ENCODE data around the gene FAM110C. TPM values are rescaled to one million over a fixed set of nuclear protein-coding genes. Genes with fewer than 3 reads are reported as not detected.

FAM110C gene
- total and polyA plus RNA-seq, 2 of the 8 experiments (the other 6 are each of a cell fraction or from before 2014, with no cell fraction given), result 4.8 to 13.2 TPM

- H3K9ac ChIP-seq (replicated peaks in 1 of 4; ENCODE audit: extremely low read depth in 1 of 4, low read depth in 3 of 4, low read length in 3 of 4), result no peak overlapping the region
- H3K4me2 ChIP-seq (ENCODE audit: insufficient read depth in 1 of 2, low read depth in 2 of 2, low read length in 2 of 2), result no peak overlapping the region; a peak in 1 of 4 replicates
- no peak overlapping the region for H3K23ac ChIP-seq (ENCODE audit: insufficient read length)
- no peak for FAIRE-seq
- H3K36me3 ChIP-seq (ENCODE audit: control insufficient read depth in 2 of 4, insufficient read depth in 4 of 4, low read length in 3 of 4), result peaks cover 2 to 17% (median 7%) of the 10 kb centered on the region in 4 experiments; a peak in 7 of 8 replicates
- H3K4me1 ChIP-seq (replicated peaks in 1 of 4; ENCODE audit: control insufficient read depth in 3 of 4, insufficient read depth in 4 of 4, low read length in 3 of 4), result peaks cover 0 to 4% (median 1%) of the 10 kb centered on the region in 4 experiments; a peak in 2 of 7 replicates
- CTCF ChIA-PET (ENCODE audit: partially characterized antibody), result interaction anchor here (0.8 kb wide), 1 partner anchor 19 kb away, joined by 3 read pairs; no protein-coding TSS in a partner anchor
- peaks cover 0 to 12% of the 10 kb centered on the region in 2 experiments; a peak in 2 of 4 replicates for H3K79me2 ChIP-seq (ENCODE audit: control insufficient read depth in 1 of 2, insufficient read depth in 2 of 2, low read length in 2 of 2)
- no peaks in the 10 kb centered on the region for H3K23me2 ChIP-seq (ENCODE audit: low read depth, low read length)
- H3K9me3 ChIP-seq (ENCODE audit: insufficient read depth in 2 of 2, low read depth in 1 of 2, low read length in 1 of 2), result no peaks in the 10 kb centered on the region
- no peak overlapping the region for H3K4me3 ChIP-seq (ENCODE audit: extremely low read depth in 1 of 4, insufficient read depth in 2 of 4, low read depth in 3 of 4, low read length in 4 of 4)
- H2BK5ac ChIP-seq (ENCODE audit: low read depth, low read length), result no peak overlapping the region
- WGBS, 2 experiments (ENCODE audit: extremely low coverage in 1 of 2, insufficient coverage in 1 of 2, insufficient read length in 1 of 2, insufficient replicate concordance in 2 of 2, low coverage in 1 of 2, low lambda C conversion rate in 2 of 2, missing lambda C conversion rate in 1 of 2), result 91% methylated on average over 4 of the region's 6 CpGs; no CpG with 5 or more reads in 1 of the 2 experiments
- no peaks in the 10 kb centered on the region for H4K20me1 ChIP-seq (replicated peaks in 1 of 2; ENCODE audit: control insufficient read depth in 1 of 2, insufficient read depth in 2 of 2, low read length in 2 of 2)
- no peak overlapping the region for H2AK5ac ChIP-seq (ENCODE audit: low read depth, low read length)
- H3K27me3 ChIP-seq (replicated peaks in 1 of 4; ENCODE audit: control insufficient read depth in 3 of 4, extremely low read depth in 1 of 4, insufficient read depth in 3 of 4, low read length in 3 of 4), result no peaks in the 10 kb centered on the region
- no peak overlapping the region for H3K27ac ChIP-seq (ENCODE audit: low read depth, low read length)
- no peak overlapping the region for H4K5ac ChIP-seq (ENCODE audit: insufficient read length, low read depth, low read length)
- no peak overlapping the region for H4K8ac ChIP-seq (ENCODE audit: extremely low read depth, insufficient read depth, low read length)
- H3K14ac ChIP-seq (ENCODE audit: insufficient read length), result no peak overlapping the region
- H2BK20ac ChIP-seq (ENCODE audit: low read length), result no peak overlapping the region
- H4K91ac ChIP-seq (replicated peaks; ENCODE audit: insufficient read length, low read length), result no peak overlapping the region
- no peak overlapping the region for H2BK15ac ChIP-seq (ENCODE audit: low read length)
- no peak overlapping the region for H3K56ac ChIP-seq (replicated peaks; ENCODE audit: insufficient read length, low read depth, low read length)
- DNase-seq (ENCODE audit: low read depth in 1 of 2, low spot score in 2 of 2), result peak in 1 of 2 experiments; percentile 25
- H2AFZ ChIP-seq (ENCODE audit: low read length), result no peak overlapping the region
- no peak overlapping the region for H3K4ac ChIP-seq (replicated peaks; ENCODE audit: insufficient read length, low read depth, low read length)
- POLR2A ChIA-PET (ENCODE audit: partially characterized antibody), result no interaction called here
- H2BK120ac ChIP-seq (replicated peaks; ENCODE audit: low read depth, low read length), result no peak overlapping the region
- no peak overlapping the region for H3K18ac ChIP-seq (ENCODE audit: extremely low read depth, low read length)
- peaks cover under 1% of the 10 kb centered on the region; the same call in 1 of the 2 replicates for H3K79me1 ChIP-seq (ENCODE audit: low read depth, low read length)
- H2BK12ac ChIP-seq (ENCODE audit: low read depth, low read length), result no peak overlapping the region
- TF ChIP-seq TBP (IDR thresholded peaks at IDR 0.05; ENCODE audit: low read depth, low read length), result no peak
- TF ChIP-seq SP2 (IDR thresholded peaks at IDR 0.05; ENCODE audit: low read length), result no peak
- no peak for TF ChIP-seq RNF2 (IDR thresholded peaks at IDR 0.05; ENCODE audit: borderline replicate concordance, low read depth, low read length, missing control alignments, poor library complexity, severe bottlenecking)
- no peak for TF ChIP-seq EP300 (IDR thresholded peaks at IDR 0.05; ENCODE audit: borderline replicate concordance in 1 of 2, low read depth in 2 of 2, low read length in 2 of 2)
- TF ChIP-seq CHD1 (IDR thresholded peaks at IDR 0.05; ENCODE audit: low read depth, low read length), result no peak
- no peak for TF ChIP-seq RFX5 (IDR thresholded peaks at IDR 0.05; ENCODE audit: borderline replicate concordance, low read depth, low read length)
- TF ChIP-seq PHF8 (conservative IDR thresholded peaks at IDR 0.05; ENCODE audit: low read depth, low read length), result no peak
- TF ChIP-seq GTF2F1 (IDR thresholded peaks at IDR 0.05; ENCODE audit: borderline replicate concordance, low read depth, low read length), result no peak
- TF ChIP-seq EGR1 (IDR thresholded peaks at IDR 0.05; ENCODE audit: borderline replicate concordance, low read depth, low read length), result no peak
- no peak for TF ChIP-seq BCL11A (IDR thresholded peaks at IDR 0.05; ENCODE audit: low read depth in 2 of 2, low read length in 2 of 2)
- TF ChIP-seq JUN (IDR thresholded peaks at IDR 0.05; ENCODE audit: low read depth, low read length), result no peak
- TF ChIP-seq RBBP5 (IDR thresholded peaks at IDR 0.05; ENCODE audit: borderline replicate concordance, low read depth, low read length), result no peak
- no peak for TF ChIP-seq NANOG (IDR thresholded peaks at IDR 0.05; ENCODE audit: insufficient read depth, low read depth, low read length, poor library complexity, severe bottlenecking)
- TF ChIP-seq POU5F1 (IDR thresholded peaks at IDR 0.05; ENCODE audit: low read depth, low read length), result no peak
Measured at GRCh38 chr2:38155-38554, 8.2 kb downstream of the FAM110C start.
